Measurements from ENCODE around the gene HACD2.

The HACD2 gene

DNA sequence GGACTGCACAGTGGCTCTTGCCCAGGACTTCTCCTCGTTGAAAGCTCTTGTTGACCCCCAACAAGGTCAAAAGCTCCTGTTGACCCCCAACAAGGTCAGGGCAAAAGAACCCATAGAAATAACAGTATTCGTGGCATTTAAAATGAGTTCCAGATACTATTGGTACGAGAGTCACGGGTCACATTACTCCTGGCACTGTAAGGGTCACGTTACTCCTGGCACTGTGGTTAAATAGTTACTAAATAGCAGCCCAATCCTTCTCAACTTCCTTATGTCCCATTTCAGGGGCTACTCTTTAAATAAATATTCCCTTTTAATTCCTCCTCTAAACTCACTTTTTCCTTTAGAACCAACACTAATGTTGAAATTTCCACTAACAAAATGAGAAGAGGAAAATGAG, 117.8 kb downstream of the HACD2 start:
- TF ChIP-seq, protein P1, sequence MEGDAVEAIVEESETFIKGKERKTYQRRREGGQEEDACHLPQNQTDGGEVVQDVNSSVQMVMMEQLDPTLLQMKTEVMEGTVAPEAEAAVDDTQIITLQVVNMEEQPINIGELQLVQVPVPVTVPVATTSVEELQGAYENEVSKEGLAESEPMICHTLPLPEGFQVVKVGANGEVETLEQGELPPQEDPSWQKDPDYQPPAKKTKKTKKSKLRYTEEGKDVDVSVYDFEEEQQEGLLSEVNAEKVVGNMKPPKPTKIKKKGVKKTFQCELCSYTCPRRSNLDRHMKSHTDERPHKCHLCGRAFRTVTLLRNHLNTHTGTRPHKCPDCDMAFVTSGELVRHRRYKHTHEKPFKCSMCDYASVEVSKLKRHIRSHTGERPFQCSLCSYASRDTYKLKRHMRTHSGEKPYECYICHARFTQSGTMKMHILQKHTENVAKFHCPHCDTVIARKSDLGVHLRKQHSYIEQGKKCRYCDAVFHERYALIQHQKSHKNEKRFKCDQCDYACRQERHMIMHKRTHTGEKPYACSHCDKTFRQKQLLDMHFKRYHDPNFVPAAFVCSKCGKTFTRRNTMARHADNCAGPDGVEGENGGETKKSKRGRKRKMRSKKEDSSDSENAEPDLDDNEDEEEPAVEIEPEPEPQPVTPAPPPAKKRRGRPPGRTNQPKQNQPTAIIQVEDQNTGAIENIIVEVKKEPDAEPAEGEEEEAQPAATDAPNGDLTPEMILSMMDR (IDR thresholded peaks at IDR 0.05; ENCODE audit: insufficient read depth, low read length, poor library complexity, severe bottlenecking) = no peak

DNA sequence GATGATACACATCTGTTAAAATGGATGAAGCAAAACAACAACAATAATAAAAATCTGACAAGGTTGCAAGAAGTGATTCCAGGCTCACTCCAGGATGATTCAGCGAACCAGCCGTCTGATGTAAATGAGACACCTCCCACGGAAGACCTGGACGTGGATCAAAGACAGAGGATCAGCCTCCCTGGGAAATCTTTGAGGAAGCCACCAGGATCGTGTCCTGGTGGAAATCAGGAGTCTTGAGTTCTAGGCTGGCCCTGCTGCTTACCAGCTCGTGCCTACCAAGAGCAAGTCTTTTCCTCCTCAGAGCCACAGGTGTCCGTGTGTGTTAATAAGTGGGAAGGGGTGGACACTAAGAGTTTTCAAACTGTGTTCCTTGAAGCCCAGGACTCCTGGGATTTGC, 120.6 kb downstream of the HACD2 start:
- H3K36me3 ChIP-seq (ENCODE audit: control insufficient read depth, insufficient read depth, low read length) = no peaks in the 10 kb centered on the region
- no peak overlapping the region for H3K4me3 ChIP-seq (replicated peaks; ENCODE audit: low read depth, low read length)
- TF ChIP-seq, protein P1 (IDR thresholded peaks at IDR 0.05; ENCODE audit: insufficient read depth, low read length, poor library complexity, severe bottlenecking) = no peak
- DNase-seq (ENCODE audit: extremely low read depth, insufficient read length) = no peak
- no peaks in the 10 kb centered on the region; the same call in 1 of the 2 replicates for H3K27me3 ChIP-seq (replicated peaks; ENCODE audit: control insufficient read depth, insufficient read depth, low read length)

More for the DNA sequence above, 117.8 kb downstream of the HACD2 start:
- Histone ChIP-seq H3K36me3 (ENCODE audit: control insufficient read depth, insufficient read depth, low read length) (no peaks in the 10 kb centered on the region), H3K4me3 (replicated peaks; ENCODE audit: low read depth, low read length) (no peak overlapping the region), H3K27me3 (replicated peaks; ENCODE audit: control insufficient read depth, insufficient read depth, low read length) (no peaks in the 10 kb centered on the region; the same call in 1 of the 2 replicates)
- DNase-seq (ENCODE audit: extremely low read depth, insufficient read length) = no peak

DNA sequence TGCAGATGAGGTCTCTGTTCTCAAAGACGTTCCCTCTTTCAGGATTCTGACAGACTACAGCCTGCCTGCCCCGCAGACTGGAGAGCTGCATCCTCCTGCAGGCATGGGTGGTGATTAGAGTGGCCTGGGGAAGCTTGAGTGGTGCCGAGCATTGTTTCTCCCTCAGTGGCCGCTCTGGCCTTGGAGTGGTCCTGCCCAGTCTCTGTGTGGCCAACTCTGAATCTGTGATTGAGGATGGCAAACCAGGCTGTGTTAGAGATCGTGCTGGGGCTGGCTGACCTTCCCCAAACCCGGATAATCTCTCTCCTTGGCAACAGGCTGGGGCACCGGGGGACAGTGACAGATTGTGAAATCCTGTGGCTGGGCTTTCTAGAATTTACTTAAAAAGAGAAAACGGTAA, 125.0 kb downstream of the HACD2 start:
- DNase-seq (ENCODE audit: extremely low read depth, insufficient read length) = no peak
- H3K27me3 ChIP-seq (replicated peaks; ENCODE audit: control insufficient read depth, insufficient read depth, low read length) = no peaks in the 10 kb centered on the region; the same call in none of the 2 replicates
- TF ChIP-seq, protein P1 (IDR thresholded peaks at IDR 0.05; ENCODE audit: insufficient read depth, low read length, poor library complexity, severe bottlenecking) = no peak

DNA sequence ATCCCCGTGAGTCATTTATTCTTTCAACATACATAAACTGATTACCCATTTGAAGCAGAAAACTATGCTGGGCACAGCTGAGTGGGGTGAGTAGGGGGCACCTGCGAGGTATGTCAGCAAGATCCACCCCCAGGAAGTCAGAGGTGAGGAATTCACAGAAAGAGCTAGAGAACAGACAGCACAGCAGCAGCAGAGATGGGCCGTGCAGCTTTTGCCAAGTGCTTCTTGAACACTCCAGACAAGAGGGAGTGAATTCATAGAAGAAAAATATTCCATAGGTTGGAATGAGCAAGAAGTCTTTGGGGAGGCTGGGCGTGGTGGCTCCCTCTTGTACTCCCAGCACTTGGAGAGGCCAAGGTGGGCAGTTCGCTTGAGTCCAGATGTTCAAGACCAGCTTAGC, 126.6 kb downstream of the HACD2 start:
- H3K36me3 ChIP-seq (ENCODE audit: control insufficient read depth, insufficient read depth, low read length) = no peaks in the 10 kb centered on the region
- no peaks in the 10 kb centered on the region; the same call in 1 of the 2 replicates for H3K27me3 ChIP-seq (replicated peaks; ENCODE audit: control insufficient read depth, insufficient read depth, low read length)
- no peak overlapping the region for H3K4me3 ChIP-seq (replicated peaks; ENCODE audit: low read depth, low read length)
- no peak for DNase-seq (ENCODE audit: extremely low read depth, insufficient read length)
- TF ChIP-seq, protein P1 (IDR thresholded peaks at IDR 0.05; ENCODE audit: insufficient read depth, low read length, poor library complexity, severe bottlenecking) = no peak

More for the DNA sequence above, 125.0 kb downstream of the HACD2 start:
- Histone ChIP-seq H3K4me3 (replicated peaks; ENCODE audit: low read depth, low read length) (no peak overlapping the region), H3K36me3 (ENCODE audit: control insufficient read depth, insufficient read depth, low read length) (no peaks in the 10 kb centered on the region)

DNA sequence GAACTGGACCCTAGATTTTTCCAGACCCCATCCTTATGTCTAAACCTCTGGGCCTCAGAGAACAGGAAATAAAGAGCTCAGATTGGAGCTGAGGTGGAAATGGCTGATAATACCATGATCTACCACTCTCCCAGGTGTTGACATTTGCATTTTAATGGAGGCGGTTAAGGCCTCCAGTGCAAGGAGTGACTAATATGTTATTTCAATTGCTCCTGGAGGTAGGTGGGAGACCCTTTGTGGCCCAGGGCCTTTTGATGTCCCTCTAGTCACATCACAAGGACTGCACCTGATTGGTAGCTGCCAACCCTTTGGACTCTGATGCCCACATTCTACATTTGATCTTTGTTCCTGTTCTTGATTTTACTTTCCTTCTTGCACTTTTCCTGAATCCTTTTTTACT, 127.0 kb downstream of the HACD2 start:
- H3K36me3 ChIP-seq (ENCODE audit: control insufficient read depth, insufficient read depth, low read length) = no peaks in the 10 kb centered on the region
- no peaks in the 10 kb centered on the region; the same call in 1 of the 2 replicates for H3K27me3 ChIP-seq (replicated peaks; ENCODE audit: control insufficient read depth, insufficient read depth, low read length)
- H3K4me3 ChIP-seq (replicated peaks; ENCODE audit: low read depth, low read length) = no peak overlapping the region
- TF ChIP-seq, protein P1 (IDR thresholded peaks at IDR 0.05; ENCODE audit: insufficient read depth, low read length, poor library complexity, severe bottlenecking) = no peak
- DNase-seq (ENCODE audit: extremely low read depth, insufficient read length) = no peak

DNA sequence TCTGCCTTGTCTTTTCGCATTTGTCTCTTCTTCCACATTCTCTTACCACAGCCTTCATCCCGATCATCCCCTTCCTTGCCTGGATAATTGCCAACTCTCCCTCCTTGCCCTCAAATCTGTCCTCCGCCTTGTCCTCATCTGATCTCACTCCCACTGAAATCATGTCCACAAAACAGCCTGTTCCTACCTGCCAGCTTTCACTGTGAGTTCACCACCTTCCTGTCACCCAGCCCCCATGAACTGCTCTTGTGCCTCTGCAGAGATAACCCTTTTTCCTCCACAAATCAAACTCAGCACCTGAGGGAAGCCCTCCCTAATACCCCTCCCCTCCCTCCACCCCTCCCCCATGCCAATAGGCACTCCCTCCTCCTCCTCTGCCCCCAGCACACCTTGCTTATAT, 131.2 kb downstream of the HACD2 start:
- DNase-seq (ENCODE audit: extremely low read depth, insufficient read length) = no peak
- Histone ChIP-seq H3K4me3 (replicated peaks; ENCODE audit: low read depth, low read length) (no peak overlapping the region), H3K36me3 (ENCODE audit: control insufficient read depth, insufficient read depth, low read length) (no peaks in the 10 kb centered on the region), H3K27me3 (replicated peaks; ENCODE audit: control insufficient read depth, insufficient read depth, low read length) (peaks cover 3% of the 10 kb centered on the region)
- TF ChIP-seq, protein P1 (IDR thresholded peaks at IDR 0.05; ENCODE audit: insufficient read depth, low read length, poor library complexity, severe bottlenecking) = no peak
